ENCODE measurements around the gene LHPP.

- no peak for TF ChIP-seq EZH2 (IDR thresholded peaks at IDR 0.05; ENCODE audit: borderline replicate concordance, low read length)
- TF ChIP-seq CTCF (IDR thresholded peaks at IDR 0.05; ENCODE audit: low read length), result no peak
These were observed 113.7 kb downstream of the LHPP start for GRCh38 chr10:124575107-124576035.
